Smooth muscle cell (in vitro differentiated cells): ENCODE measurements around the gene ADAT3. TPM values are rescaled to one million over a fixed set of nuclear protein-coding genes. Genes with fewer than 3 reads are reported as not detected.
A peak's percentile ranks its signal among the peaks of the same experiment; 100 is the strongest.

Experiments
- DNase-seq: peaks from one replicate; lab custom pipeline; 2025; ENCODE audit not compliant: unreplicated experiment; lab: John Stamatoyannopoulos, UW
- H2AFZ ChIP-seq: fragments of 200-600 bp; sonication (generic); 2 replicates; pipeline ENCODE4 v1.6.0; 2016; ENCODE audit warnings: antibody characterized with exemption, low read depth, mild to moderate bottlenecking
- H3F3A ChIP-seq: fragments of 200-600 bp; sonication (generic); 2 replicates; pipeline ENCODE4 v1.6.0; 2017; ENCODE audit warnings: antibody characterized with exemption, low read depth
- H3K27ac ChIP-seq: fragments of 200-600 bp; sonication (generic); 2 replicates; pipeline ENCODE4 v1.5.1; 2016; ENCODE audit warnings: low read depth, mild to moderate bottlenecking
- H3K27me3 ChIP-seq: fragments of 200-600 bp; sonication (generic); 2 replicates; pipeline ENCODE4 v1.6.1; 2016; ENCODE audit warnings: low read depth, mild to moderate bottlenecking
- H3K36me3 ChIP-seq: fragments of 200-600 bp; sonication (generic); 2 replicates; pipeline ENCODE4 v1.5.1; 2016; ENCODE audit warnings: low read depth
- H3K4me1 ChIP-seq: fragments of 200-600 bp; sonication (generic); 2 replicates; pipeline ENCODE4 v1.5.1; 2016; ENCODE audit warnings: low read depth
- H3K4me2 ChIP-seq: fragments of 200-600 bp; sonication (generic); 2 replicates; pipeline ENCODE4 v1.6.0; 2016; ENCODE audit warnings: mild to moderate bottlenecking
- H3K4me3 ChIP-seq: fragments of 200-600 bp; sonication (generic); 2 replicates; pipeline ENCODE4 v1.5.1; 2016; ENCODE audit warnings: mild to moderate bottlenecking
- H3K79me2 ChIP-seq: fragments of 200-600 bp; sonication (generic); 2 replicates; pipeline ENCODE4 v1.6.0; 2016; ENCODE audit warnings: low read depth, mild to moderate bottlenecking
- H3K9ac ChIP-seq: fragments of 200-600 bp; sonication (generic); 2 replicates; pipeline ENCODE4 v1.6.0; 2016; ENCODE audit warnings: low read depth
- H3K9me3 ChIP-seq: fragments of 200-600 bp; sonication (generic); replicated peaks from 2 replicates; pipeline ENCODE4 v1.5.1; 2016; ENCODE audit warnings: low read depth
- H4K20me1 ChIP-seq: fragments of 200-600 bp; sonication (generic); 2 replicates; pipeline ENCODE4 v1.6.0; 2016; ENCODE audit warnings: low read depth
- WGBS: methylation state at CpG from one replicate; pipeline ENCODE4 v1.1.7; 2016; ENCODE audit warnings: low lambda C conversion rate; 5-methylcytosine and 5-hydroxymethylcytosine counted together
- polyA plus RNA-seq: library from polyadenylated mRNA; unstranded; fragments of >200 nt; fragmentation: Nextera tagmentation; extraction: Ambion mirVana; gene quantifications from 2 replicates; pipeline ENCODE4 v1.2.1, GENCODE V29; 2016
- total RNA-seq: library from RNA; depleted of rRNA; stranded (reverse); fragments of >200 nt; gene quantifications from 2 replicates; pipeline ENCODE4 v1.2.3, GENCODE V29; 2014
- TF ChIP-seq, protein P1 (sequence below): fragments of 200-600 bp; sonication (generic); IDR thresholded peaks from 2 replicates; pipeline ENCODE4 v1.5.1; 2017; ENCODE audit warnings: borderline replicate concordance, mild to moderate bottlenecking, antibody characterized with exemption; ENCODE audit not compliant: insufficient read depth, poor library complexity, severe bottlenecking

ADAT3 gene
- total and polyA plus RNA-seq, 2 experiments from 2014 or later: 0.58 to 2.0 TPM

DNA sequence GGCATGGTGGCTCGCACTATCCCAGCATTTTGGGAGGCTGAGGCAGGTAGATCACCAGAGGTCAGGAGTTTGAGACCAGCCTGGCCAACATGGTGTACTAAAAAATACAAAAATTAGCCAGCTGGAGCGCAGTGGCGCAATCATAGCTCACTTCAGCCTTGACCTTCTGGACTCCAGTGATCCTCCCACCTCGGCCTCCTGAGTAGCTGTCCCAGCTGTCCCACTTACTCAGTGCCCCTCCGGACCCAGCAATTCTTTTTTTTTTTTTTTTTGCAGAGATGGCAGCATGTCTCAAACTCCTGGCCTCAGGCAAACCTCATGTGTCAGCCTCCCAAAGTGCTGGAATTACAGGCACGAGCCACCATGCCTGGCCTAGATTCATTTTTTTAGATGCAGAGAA, 2.3 kb upstream of the ADAT3 start:
- DNase-seq: no peak
- TF ChIP-seq, protein P1, sequence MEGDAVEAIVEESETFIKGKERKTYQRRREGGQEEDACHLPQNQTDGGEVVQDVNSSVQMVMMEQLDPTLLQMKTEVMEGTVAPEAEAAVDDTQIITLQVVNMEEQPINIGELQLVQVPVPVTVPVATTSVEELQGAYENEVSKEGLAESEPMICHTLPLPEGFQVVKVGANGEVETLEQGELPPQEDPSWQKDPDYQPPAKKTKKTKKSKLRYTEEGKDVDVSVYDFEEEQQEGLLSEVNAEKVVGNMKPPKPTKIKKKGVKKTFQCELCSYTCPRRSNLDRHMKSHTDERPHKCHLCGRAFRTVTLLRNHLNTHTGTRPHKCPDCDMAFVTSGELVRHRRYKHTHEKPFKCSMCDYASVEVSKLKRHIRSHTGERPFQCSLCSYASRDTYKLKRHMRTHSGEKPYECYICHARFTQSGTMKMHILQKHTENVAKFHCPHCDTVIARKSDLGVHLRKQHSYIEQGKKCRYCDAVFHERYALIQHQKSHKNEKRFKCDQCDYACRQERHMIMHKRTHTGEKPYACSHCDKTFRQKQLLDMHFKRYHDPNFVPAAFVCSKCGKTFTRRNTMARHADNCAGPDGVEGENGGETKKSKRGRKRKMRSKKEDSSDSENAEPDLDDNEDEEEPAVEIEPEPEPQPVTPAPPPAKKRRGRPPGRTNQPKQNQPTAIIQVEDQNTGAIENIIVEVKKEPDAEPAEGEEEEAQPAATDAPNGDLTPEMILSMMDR: no peak
- Histone ChIP-seq H3K4me3 (no peak overlapping the region), H4K20me1 (peaks cover 9% of the 10 kb centered on the region), H3K79me2 (peaks cover 24% of the 10 kb centered on the region), H3K9ac (no peak overlapping the region), H3F3A (peaks cover 10% of the 10 kb centered on the region), H2AFZ (no peak overlapping the region), H3K36me3 (no peaks in the 10 kb centered on the region), H3K4me1 (peaks cover 5% of the 10 kb centered on the region), H3K9me3 (no peaks in the 10 kb centered on the region), H3K27me3 (no peaks in the 10 kb centered on the region), H3K27ac (no peak overlapping the region), H3K4me2 (no peak overlapping the region)
- WGBS: 79% methylated on average over 6 of the region's 6 CpGs

DNA sequence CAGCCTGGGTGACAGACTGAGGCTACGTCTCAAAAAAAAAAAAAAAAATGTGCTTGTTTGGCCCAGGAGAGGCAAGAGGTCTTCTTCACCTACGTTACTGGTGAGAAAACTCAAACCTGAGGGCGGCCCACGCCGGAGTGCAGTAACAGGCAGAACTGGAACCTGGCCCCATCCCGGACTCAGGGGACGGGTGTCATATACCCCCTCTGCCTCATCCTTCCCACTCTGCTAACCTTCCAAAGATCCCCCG, 414 bp upstream of the ADAT3 start:
- Histone ChIP-seq H3K4me3 (peak overlapping the region; percentile 67), H2AFZ (no peak overlapping the region), H3K4me2 (peak overlapping the region; percentile 24), H3K9ac (no peak overlapping the region), H3K27me3 (no peaks in the 10 kb centered on the region), H3K27ac (peak overlapping the region; percentile 63), H4K20me1 (peaks cover 28% of the 10 kb centered on the region), H3K4me1 (peaks cover 5% of the 10 kb centered on the region), H3F3A (peaks cover 10% of the 10 kb centered on the region), H3K79me2 (peaks cover 43% of the 10 kb centered on the region), H3K36me3 (no peaks in the 10 kb centered on the region), H3K9me3 (no peaks in the 10 kb centered on the region)
- WGBS: 36% methylated on average over 8 of the region's 8 CpGs
- no peak for DNase-seq
- TF ChIP-seq, protein P1: no peak

DNA sequence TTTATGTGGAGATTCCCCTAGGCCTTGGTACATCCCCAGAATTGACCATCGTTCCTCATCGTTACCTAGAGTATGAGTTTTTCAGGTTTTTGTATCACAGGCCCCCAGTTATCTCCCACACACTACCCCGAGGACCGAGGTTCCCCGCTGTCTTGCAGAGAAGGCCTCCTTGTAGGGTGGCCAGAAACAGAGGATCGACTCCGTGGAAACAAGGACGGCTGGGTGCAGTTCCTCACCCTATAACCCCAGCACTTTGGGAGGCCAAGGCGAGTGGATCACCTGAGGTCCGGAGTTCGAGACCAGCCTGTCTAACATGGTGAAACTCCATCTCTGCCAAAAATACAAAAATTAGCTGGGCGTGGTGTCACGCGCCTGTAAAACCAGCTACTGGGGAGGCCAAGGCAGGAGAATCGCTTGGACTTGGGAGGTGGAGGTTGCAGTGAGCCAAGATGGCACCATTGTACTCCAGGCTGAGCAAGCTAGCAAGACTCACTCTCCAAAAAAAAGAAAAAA, 720 bp downstream of the ADAT3 start:
- Histone ChIP-seq H3K4me2 (peak overlapping the region; percentile 82), H2AFZ (no peak overlapping the region), H3F3A (peaks cover 10% of the 10 kb centered on the region), H3K27me3 (no peaks in the 10 kb centered on the region), H3K9me3 (no peaks in the 10 kb centered on the region), H3K9ac (peak overlapping the region; percentile 79), H3K36me3 (no peaks in the 10 kb centered on the region), H3K79me2 (peaks cover 54% of the 10 kb centered on the region), H4K20me1 (peaks cover 39% of the 10 kb centered on the region), H3K27ac (peak overlapping the region; percentile 20), H3K4me1 (peaks cover 5% of the 10 kb centered on the region), H3K4me3 (peak overlapping the region; percentile 67)
- no peak for DNase-seq
- WGBS: 89% methylated on average over 15 of the region's 15 CpGs
- TF ChIP-seq, protein P1: no peak

- Histone ChIP-seq H3K9ac (no peak overlapping the region), H3K36me3 (no peaks in the 10 kb centered on the region), H3K79me2 (peaks cover 66% of the 10 kb centered on the region), H4K20me1 (peaks cover 51% of the 10 kb centered on the region), H3K4me2 (peak overlapping the region; percentile 31), H3K27me3 (no peaks in the 10 kb centered on the region), H3F3A (peaks cover 10% of the 10 kb centered on the region), H2AFZ (no peak overlapping the region), H3K27ac (peak overlapping the region; percentile 38), H3K4me1 (peaks cover 5% of the 10 kb centered on the region), H3K4me3 (no peak overlapping the region), H3K9me3 (no peaks in the 10 kb centered on the region)
- WGBS: 86% methylated on average over 10 of the region's 10 CpGs
- TF ChIP-seq, protein P1: no peak
- DNase-seq: no peak
Observed at GRCh38 chr19:1906985-1907562, 1.9 kb downstream of the ADAT3 start.
